DLD1 (cell line): ENCODE measurements around the gene FHIP1A.
"Not testable (repeated sequence)": the region's sequence is repeated elsewhere in the genome, so short reads cannot be mapped to it uniquely, and the experiment has no call there.

Source experiments
- in situ Hi-C: cut with HindIII; loops from 2 replicates; pipeline ENCODE4 v1.10.0; 2017; ENCODE audit warnings: low sequenced_read_pairs

Gene FHIP1A

GRCh38 chr4:151408630-151409469, at the start of gene FHIP1A:
Gene FHIP1A, plus strand, starts transcription at chr4:151409176. Its CDS starts 157,084 bp downstream, at chr4:151566260.
- in situ Hi-C loops, result no loop called here

GRCh38 chr4:151359576-151359975, 49.4 kb upstream of the FHIP1A start:
- in situ Hi-C loops, result no loop called here

- in situ Hi-C loops, result no loop called here
These were observed 47.9 kb upstream of the FHIP1A start for GRCh38 chr4:151361126-151361525.

GRCh38 chr4:151361966-151362365, 47.0 kb upstream of the FHIP1A start:
- in situ Hi-C loops, result no loop called here

GRCh38 chr4:151362404-151363164, 46.4 kb upstream of the FHIP1A start:
- in situ Hi-C loops, result no loop called here

- in situ Hi-C loops, result no loop called here
These were observed 32.4 kb upstream of the FHIP1A start for GRCh38 chr4:151376540-151376939.

- in situ Hi-C loops, result no loop called here
These were observed 19.7 kb upstream of the FHIP1A start for GRCh38 chr4:151389311-151389710.

- in situ Hi-C loops, result not testable (repeated sequence)
These were observed 19.2 kb upstream of the FHIP1A start for GRCh38 chr4:151389799-151390198.

- in situ Hi-C loops, result no loop called here
These were observed 13.1 kb upstream of the FHIP1A start for GRCh38 chr4:151395873-151396272.

- in situ Hi-C loops, result no loop called here
These were observed 8.6 kb upstream of the FHIP1A start for GRCh38 chr4:151400343-151400742.

GRCh38 chr4:151401739-151402138, 7.2 kb upstream of the FHIP1A start:
- in situ Hi-C loops, result no loop called here

- in situ Hi-C loops, result no loop called here
These were observed 6.7 kb upstream of the FHIP1A start for GRCh38 chr4:151402145-151402865.

GRCh38 chr4:151403656-151404055, 5.3 kb upstream of the FHIP1A start:
- in situ Hi-C loops, result no loop called here

- in situ Hi-C loops, result not testable (repeated sequence)
These were observed 4.2 kb upstream of the FHIP1A start for GRCh38 chr4:151404802-151405201.

GRCh38 chr4:151407018-151407417, 2.0 kb upstream of the FHIP1A start:
- in situ Hi-C loops, result no loop called here

- in situ Hi-C loops, result no loop called here
These were observed 1.3 kb upstream of the FHIP1A start for GRCh38 chr4:151407466-151408379.

GRCh38 chr4:151408380-151408629, 671 bp upstream of the FHIP1A start:
- in situ Hi-C loops, result no loop called here

- in situ Hi-C loops, result no loop called here
These were observed 716 bp downstream of the FHIP1A start for GRCh38 chr4:151409470-151410313.

GRCh38 chr4:151415978-151416377, 7.0 kb downstream of the FHIP1A start:
- in situ Hi-C loops, result no loop called here

- in situ Hi-C loops, result no loop called here
These were observed 8.2 kb downstream of the FHIP1A start for GRCh38 chr4:151417164-151417571.
